GM12878 (cell line): ENCODE data around the gene TRAF3. TPM values are rescaled to one million over a fixed set of nuclear protein-coding genes. Genes with fewer than 3 reads are reported as not detected.

ENCODE experiments used
- ATF3 ChIP-seq: IDR thresholded peaks from 2 replicates; pipeline ENCODE4 v1.6.1; 2011; ENCODE audit warnings: low read depth, mild to moderate bottlenecking, low read length, moderate library complexity, borderline replicate concordance; ENCODE audit errors: extremely low read depth
- CBFB ChIP-seq: IDR thresholded peaks from 2 replicates; pipeline ENCODE4 v1.6.1; 2016; ENCODE audit warnings: antibody characterized with exemption, low read depth
- CEBPZ ChIP-seq: fragments of 150-350 bp; IDR thresholded peaks from 2 replicates; pipeline ENCODE4 v1.6.1; 2016; ENCODE audit warnings: low read depth, low read length
- EED ChIP-seq: sonication (generic); IDR thresholded peaks from 2 replicates; pipeline ENCODE4 v1.6.1; 2016; ENCODE audit warnings: antibody characterized with exemption, low read depth
- EGR1 ChIP-seq, 2 experiments: IDR thresholded peaks; 1 replicate in 1 of 2; 2 replicates in 1 of 2; pipeline ENCODE4 v1.6.1; 2011 to 2012; ENCODE audit warnings: low read depth in 2 of 2, low read length in 2 of 2, borderline replicate concordance in 1 of 2, mild to moderate bottlenecking in 1 of 2, moderate library complexity in 1 of 2
- FOXM1 ChIP-seq: IDR thresholded peaks from 2 replicates; pipeline ENCODE4 v1.6.1; 2012; ENCODE audit warnings: low read depth, mild to moderate bottlenecking, inconsistent platforms, low read length, moderate library complexity
- HDAC2 ChIP-seq: fragments of 200-600 bp; sonication (generic); IDR thresholded peaks from 2 replicates; pipeline ENCODE4 v1.6.1; 2017
- HDAC6 ChIP-seq: fragments of 200-600 bp; sonication (generic); IDR thresholded peaks from one replicate; pipeline ENCODE4 v1.8.0; 2017; ENCODE audit warnings: antibody characterized with exemption; ENCODE audit not compliant: unreplicated experiment
- MXI1 ChIP-seq: fragments of 150-350 bp; IDR thresholded peaks from 2 replicates; pipeline ENCODE4 v1.6.1; 2011; ENCODE audit warnings: low read depth, mild to moderate bottlenecking, inconsistent platforms, low read length, improper control_type of control experiment
- PML ChIP-seq: IDR thresholded peaks from 2 replicates; pipeline ENCODE4 v1.6.1; 2012; ENCODE audit warnings: low read length, inconsistent platforms
- POLR2AphosphoS2 ChIP-seq: IDR thresholded peaks from 2 replicates; pipeline ENCODE4 v1.6.1; 2011; ENCODE audit warnings: low read depth, mild to moderate bottlenecking, low read length, improper control_type of control experiment, moderate library complexity
- RAD21 ChIP-seq: IDR thresholded peaks from 2 replicates; pipeline ENCODE4 v1.6.1; 2011; ENCODE audit warnings: mild to moderate bottlenecking, low read depth, low read length, moderate library complexity; ENCODE audit not compliant: insufficient read depth
- RB1 ChIP-seq: fragments of 450-650 bp; formaldehyde crosslinking; IDR thresholded peaks from 2 replicates; pipeline ENCODE4 v1.6.1; 2017; ENCODE audit warnings: mild to moderate bottlenecking, borderline replicate concordance
- RELA ChIP-seq: fragments of 450-650 bp; IDR thresholded peaks from 2 replicates; pipeline ENCODE4 v1.8.0; 2014; ENCODE audit warnings: borderline replicate concordance; ENCODE audit not compliant: partially characterized antibody
- REST ChIP-seq: IDR thresholded peaks from 2 replicates; pipeline ENCODE4 v1.6.1; 2012; ENCODE audit warnings: mild to moderate bottlenecking, low read depth, low read length
- SIX5 ChIP-seq: IDR thresholded peaks from 2 replicates; pipeline ENCODE4 v1.6.1; 2011; ENCODE audit warnings: mild to moderate bottlenecking, low read depth, low read length, moderate library complexity; ENCODE audit not compliant: severe bottlenecking
- SKIL ChIP-seq: fragments of 450-650 bp; IDR thresholded peaks from 2 replicates; pipeline ENCODE4 v1.6.1; 2017; ENCODE audit warnings: mild to moderate bottlenecking, low read depth, inconsistent platforms; ENCODE audit not compliant: poor library complexity, severe bottlenecking
- STAT3 ChIP-seq: IDR thresholded peaks from 2 replicates; pipeline ENCODE4 v1.6.1; 2011; ENCODE audit warnings: low read depth, low read length, improper control_type of control experiment
- USF1 ChIP-seq: IDR thresholded peaks from 2 replicates; pipeline ENCODE4 v1.6.1; 2011; ENCODE audit warnings: borderline replicate concordance, low read depth, mild to moderate bottlenecking, moderate library complexity, mixed read lengths, low read length; ENCODE audit not compliant: insufficient read depth; ENCODE audit errors: extremely low read length
- ZNF207 ChIP-seq: fragments of 450-650 bp; IDR thresholded peaks from 2 replicates; pipeline ENCODE4 v1.6.1; 2014; ENCODE audit warnings: antibody characterized with exemption, mild to moderate bottlenecking, borderline replicate concordance
- polyA plus RNA-seq, 11 experiments: library from polyadenylated mRNA; depleted of rRNA in 4 of 11; unstranded in 6 of 11; stranded (reverse) in 5 of 11; fragments of >200 nt; fragmentation: Nextera tagmentation in 4 of 11; fragmentation: Illumina TruSeq in 1 of 11; extraction: Ambion mirVana in 4 of 11; extraction: Trizol in 1 of 11; gene quantifications; 1 replicate in 1 of 11; 2 replicates in 10 of 11; pipeline versions ENCODE4 v1.2.1 to v1.2.3, GENCODE V29; 2011 to 2016; ENCODE audit warnings: inconsistent platforms in 2 of 11, missing spikeins in 2 of 11, low read depth in 1 of 11
- total RNA-seq, 4 experiments: library from RNA; depleted of rRNA in 3 of 4; stranded (reverse); fragments of >200 nt in 3 of 4; fragmentation: Illumina TruSeq in 1 of 4; extraction: Trizol in 1 of 4; gene quantifications; 2 replicates each; pipeline versions ENCODE4 v1.2.1 to v1.2.3, GENCODE V29; 2013 to 2021

TRAF3 gene
- total and polyA plus RNA-seq, 10 of the 15 experiments (the other 5 are each of a cell fraction or from before 2014, with no cell fraction given) = 3.0 to 70.1 (median 36.5) TPM

- no peak for TF ChIP-seq RAD21
- TF ChIP-seq ZNF207 = no peak
- no peak for TF ChIP-seq RELA
- no peak for TF ChIP-seq SIX5
- peak; percentile 76; the same call in 1 of the 2 replicates for TF ChIP-seq CBFB
- peak; percentile 58; the same call in 1 of the 2 replicates for TF ChIP-seq MXI1
- TF ChIP-seq FOXM1 = peak; percentile 87
- no peak for TF ChIP-seq HDAC6
- TF ChIP-seq SKIL = peak; percentile 80
- TF ChIP-seq STAT3 = 0 out of 2 replicates have a peak, but pooled peaks have one; percentile 50
- TF ChIP-seq CEBPZ = no peak
- peak; percentile 66; the same call in 1 of the 2 replicates for TF ChIP-seq EED
- TF ChIP-seq PML = no peak
- TF ChIP-seq POLR2AphosphoS2 = no peak
- no peak for TF ChIP-seq USF1
- no peak for TF ChIP-seq RB1
- no peak for TF ChIP-seq HDAC2
- TF ChIP-seq ATF3 = no peak
- TF ChIP-seq EGR1 (IDR thresholded peaks at IDR 0.05; ENCODE audit: borderline replicate concordance in 1 of 2, low read depth in 2 of 2, low read length in 2 of 2) = no peak
- TF ChIP-seq REST = no peak
Measured at GRCh38 chr14:102901633-102902032, 124.4 kb downstream of the TRAF3 start (continued).
